Measurements from ENCODE around the gene ZNF574.

DNA sequence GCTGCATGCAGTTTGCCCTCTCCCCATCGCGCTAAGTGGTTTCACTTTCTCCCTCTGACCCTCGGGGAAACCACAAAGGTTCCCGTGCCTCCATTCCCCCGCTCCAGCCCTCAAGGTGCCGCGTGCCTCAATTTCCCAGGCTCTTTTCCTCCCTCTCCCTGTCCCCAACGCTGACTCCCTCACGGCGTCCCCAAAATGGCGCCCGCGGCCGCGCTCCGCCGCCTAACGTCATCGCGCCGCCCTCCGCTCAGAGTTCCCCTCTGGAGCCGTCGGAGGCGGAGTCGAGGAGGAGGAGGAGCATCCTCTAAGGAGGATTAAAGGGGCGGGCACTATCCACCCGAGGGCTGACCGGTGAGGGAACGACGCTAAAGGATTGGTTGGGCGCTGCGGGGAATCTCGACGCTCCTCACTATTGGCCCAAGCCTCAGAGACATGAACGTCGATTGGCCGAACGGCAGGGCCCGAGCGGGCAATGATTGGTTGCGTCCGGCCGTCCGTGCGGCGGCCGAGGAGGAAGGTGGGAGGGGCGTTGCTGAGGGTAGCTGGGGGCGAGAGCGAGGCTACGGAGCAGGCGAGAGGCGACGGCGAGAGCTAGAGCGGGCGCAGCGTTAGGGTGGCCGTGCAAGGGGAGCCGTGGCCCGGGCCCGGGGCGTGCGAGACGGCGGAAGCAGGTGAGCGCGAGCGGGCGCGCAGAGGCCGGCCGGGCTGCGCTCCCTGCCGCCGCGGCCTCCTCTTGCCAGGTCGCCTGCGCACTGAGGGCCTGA lies at the start of gene ZNF574:
- TF ChIP-seq GLIS3 (CRISPR knock-in tag; IDR thresholded peaks at IDR 0.05) = 0 out of 2 replicates have a peak, but pooled peaks have one; percentile 10
- no peak for TF ChIP-seq ZFP3 (CRISPR knock-in tag; IDR thresholded peaks at IDR 0.05)
- TF ChIP-seq, protein P1, sequence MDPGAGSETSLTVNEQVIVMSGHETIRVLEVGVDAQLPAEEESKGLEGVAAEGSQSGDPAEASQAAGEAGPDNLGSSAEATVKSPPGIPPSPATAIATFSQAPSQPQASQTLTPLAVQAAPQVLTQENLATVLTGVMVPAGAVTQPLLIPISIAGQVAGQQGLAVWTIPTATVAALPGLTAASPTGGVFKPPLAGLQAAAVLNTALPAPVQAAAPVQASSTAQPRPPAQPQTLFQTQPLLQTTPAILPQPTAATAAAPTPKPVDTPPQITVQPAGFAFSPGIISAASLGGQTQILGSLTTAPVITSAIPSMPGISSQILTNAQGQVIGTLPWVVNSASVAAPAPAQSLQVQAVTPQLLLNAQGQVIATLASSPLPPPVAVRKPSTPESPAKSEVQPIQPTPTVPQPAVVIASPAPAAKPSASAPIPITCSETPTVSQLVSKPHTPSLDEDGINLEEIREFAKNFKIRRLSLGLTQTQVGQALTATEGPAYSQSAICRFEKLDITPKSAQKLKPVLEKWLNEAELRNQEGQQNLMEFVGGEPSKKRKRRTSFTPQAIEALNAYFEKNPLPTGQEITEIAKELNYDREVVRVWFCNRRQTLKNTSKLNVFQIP (CRISPR knock-in tag; IDR thresholded peaks at IDR 0.05; ENCODE audit: borderline replicate concordance, low read depth) = no peak
- TF ChIP-seq ZFP30 (CRISPR knock-in tag; IDR thresholded peaks at IDR 0.05) = no peak
- TF ChIP-seq, protein P2, sequence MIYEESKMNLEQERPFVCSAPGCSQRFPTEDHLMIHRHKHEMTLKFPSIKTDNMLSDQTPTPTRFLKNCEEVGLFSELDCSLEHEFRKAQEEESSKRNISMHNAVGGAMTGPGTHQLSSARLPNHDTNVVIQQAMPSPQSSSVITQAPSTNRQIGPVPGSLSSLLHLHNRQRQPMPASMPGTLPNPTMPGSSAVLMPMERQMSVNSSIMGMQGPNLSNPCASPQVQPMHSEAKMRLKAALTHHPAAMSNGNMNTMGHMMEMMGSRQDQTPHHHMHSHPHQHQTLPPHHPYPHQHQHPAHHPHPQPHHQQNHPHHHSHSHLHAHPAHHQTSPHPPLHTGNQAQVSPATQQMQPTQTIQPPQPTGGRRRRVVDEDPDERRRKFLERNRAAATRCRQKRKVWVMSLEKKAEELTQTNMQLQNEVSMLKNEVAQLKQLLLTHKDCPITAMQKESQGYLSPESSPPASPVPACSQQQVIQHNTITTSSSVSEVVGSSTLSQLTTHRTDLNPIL (CRISPR knock-in tag; IDR thresholded peaks at IDR 0.05; ENCODE audit: low read depth) = no peak
- no peak for TF ChIP-seq RARB (CRISPR knock-in tag; IDR thresholded peaks at IDR 0.05)
- TF ChIP-seq PPARA (CRISPR knock-in tag; IDR thresholded peaks at IDR 0.05; ENCODE audit: borderline replicate concordance) = no peak
- TF ChIP-seq CSRNP3 (CRISPR knock-in tag; IDR thresholded peaks at IDR 0.05) = no peak
- TF ChIP-seq, protein P3, sequence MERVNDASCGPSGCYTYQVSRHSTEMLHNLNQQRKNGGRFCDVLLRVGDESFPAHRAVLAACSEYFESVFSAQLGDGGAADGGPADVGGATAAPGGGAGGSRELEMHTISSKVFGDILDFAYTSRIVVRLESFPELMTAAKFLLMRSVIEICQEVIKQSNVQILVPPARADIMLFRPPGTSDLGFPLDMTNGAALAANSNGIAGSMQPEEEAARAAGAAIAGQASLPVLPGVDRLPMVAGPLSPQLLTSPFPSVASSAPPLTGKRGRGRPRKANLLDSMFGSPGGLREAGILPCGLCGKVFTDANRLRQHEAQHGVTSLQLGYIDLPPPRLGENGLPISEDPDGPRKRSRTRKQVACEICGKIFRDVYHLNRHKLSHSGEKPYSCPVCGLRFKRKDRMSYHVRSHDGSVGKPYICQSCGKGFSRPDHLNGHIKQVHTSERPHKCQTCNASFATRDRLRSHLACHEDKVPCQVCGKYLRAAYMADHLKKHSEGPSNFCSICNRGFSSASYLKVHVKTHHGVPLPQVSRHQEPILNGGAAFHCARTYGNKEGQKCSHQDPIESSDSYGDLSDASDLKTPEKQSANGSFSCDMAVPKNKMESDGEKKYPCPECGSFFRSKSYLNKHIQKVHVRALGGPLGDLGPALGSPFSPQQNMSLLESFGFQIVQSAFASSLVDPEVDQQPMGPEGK (CRISPR knock-in tag; IDR thresholded peaks at IDR 0.05; ENCODE audit: borderline replicate concordance) = 0 out of 2 replicates have a peak, but pooled peaks have one; percentile 12
- no peak for TF ChIP-seq ZNF70 (CRISPR knock-in tag; IDR thresholded peaks at IDR 0.05)

All from SK-N-SH treated with all-trans-retinoic acid at 6 μM for 48 hours (cell line).